ENCODE measurements around the gene SLC25A22.

SLC25A22 gene

GRCh38 chr11:745428-745827 is 52.7 kb downstream of the SLC25A22 start:
- DNase-seq: no peak

GRCh38 chr11:742571-743201 is 55.4 kb downstream of the SLC25A22 start:
- no peak for DNase-seq

GRCh38 chr11:742156-742546 is 55.9 kb downstream of the SLC25A22 start:
- no peak for DNase-seq
